K562 (cell line): ENCODE results near the gene CD47. TPM values are rescaled to one million over a fixed set of nuclear protein-coding genes. Genes with fewer than 3 reads are reported as not detected.

Experiments used
- ATF1 ChIP-seq, 2 experiments: fragments of 450-650 bp in 1 of 2; IDR thresholded peaks; 2 replicates each; pipeline ENCODE4 v1.6.1; 2016; ENCODE audit warnings: missing compliant biosample characterization in 1 of 2, missing genetic modification characterization in 1 of 2
- BMI1 ChIP-seq: fragments of 150-350 bp; IDR thresholded peaks from 2 replicates; pipeline ENCODE4 v1.6.1; 2014; ENCODE audit warnings: low read length
- CBFA2T2 ChIP-seq: fragments of 450-650 bp; conservative IDR thresholded peaks from 2 replicates; pipeline ENCODE4 v1.6.1; 2017; ENCODE audit warnings: mild to moderate bottlenecking
- FOXJ3 ChIP-seq: sonication (generic); formaldehyde crosslinking; IDR thresholded peaks from 2 replicates; pipeline ENCODE4 v1.4.0; 2020; ENCODE audit warnings: mild to moderate bottlenecking, missing genetic modification reagents
- GTF2F1 ChIP-seq: IDR thresholded peaks from 2 replicates; pipeline ENCODE4 v1.6.1; 2011; ENCODE audit warnings: low read depth, low read length, improper control_type of control experiment
- HDGF ChIP-seq: fragments of 450-650 bp; IDR thresholded peaks from 2 replicates; pipeline ENCODE4 v1.6.1; 2016
- HMGN3 ChIP-seq: IDR thresholded peaks from 2 replicates; pipeline ENCODE4 v1.6.1; 2011; ENCODE audit warnings: borderline replicate concordance, low read depth, mild to moderate bottlenecking, mixed read lengths, low read length; ENCODE audit not compliant: insufficient read length; ENCODE audit errors: extremely low read depth
- MIER1 ChIP-seq: fragments of 450-650 bp; IDR thresholded peaks from 2 replicates; pipeline ENCODE4 v1.6.1; 2016; ENCODE audit warnings: antibody characterized with exemption, mild to moderate bottlenecking, low read depth
- PML ChIP-seq: IDR thresholded peaks from 2 replicates; pipeline ENCODE4 v1.6.1; 2012; ENCODE audit warnings: low read length, inconsistent platforms
- RFX5 ChIP-seq: IDR thresholded peaks from 2 replicates; pipeline ENCODE4 v1.6.1; 2011; ENCODE audit warnings: low read depth, mild to moderate bottlenecking, improper control_type of control experiment, low read length
- SIN3A ChIP-seq, 2 experiments: fragments of 150-350 bp in 1 of 2; IDR thresholded peaks; 2 replicates each; pipeline ENCODE4 v1.6.1; 2011 to 2016; ENCODE audit warnings: borderline replicate concordance in 2 of 2, low read depth in 2 of 2, low read length in 2 of 2, mild to moderate bottlenecking in 2 of 2, moderate library complexity in 2 of 2; ENCODE audit not compliant: control insufficient read depth in 1 of 2
- ZNF124 ChIP-seq: sonication (generic); formaldehyde crosslinking; IDR thresholded peaks from 2 replicates; pipeline ENCODE4 v1.8.1; 2022; ENCODE audit warnings: missing genetic modification reagents
- ZNF143 ChIP-seq: sonication (generic); formaldehyde crosslinking; IDR thresholded peaks from 2 replicates; pipeline ENCODE4 v1.9.0; 2022; ENCODE audit warnings: mild to moderate bottlenecking, missing genetic modification reagents
- ZNF23 ChIP-seq: fragments of 250-450 bp; sonication (Bioruptor Pico); IDR thresholded peaks from 2 replicates; pipeline ENCODE4 v1.4.0; 2020; ENCODE audit warnings: mild to moderate bottlenecking
- ZNF316 ChIP-seq: fragments of 450-650 bp; IDR thresholded peaks from 2 replicates; pipeline ENCODE4 v1.6.1; 2016
- ZNF41 ChIP-seq: fragments of 250-450 bp; sonication (Bioruptor Pico); conservative IDR thresholded peaks from 2 replicates; pipeline ENCODE4 v1.4.0; 2020; ENCODE audit warnings: mild to moderate bottlenecking
- polyA plus RNA-seq, 8 experiments: library from polyadenylated mRNA; depleted of rRNA in 4 of 8; stranded (reverse) in 5 of 8; unstranded in 3 of 8; fragments of >200 nt; fragmentation: Nextera tagmentation in 2 of 8; fragmentation: Illumina TruSeq in 1 of 8; extraction: Ambion mirVana in 2 of 8; extraction: Trizol in 1 of 8; gene quantifications; 2 replicates each; pipeline versions ENCODE4 v1.2.1 to v1.2.3, GENCODE V29; 2011 to 2014; ENCODE audit warnings: inconsistent platforms in 1 of 8, missing spikeins in 1 of 8
- total RNA-seq, 7 experiments: library from RNA; depleted of rRNA in 6 of 7; stranded (reverse); fragments of >200 nt in 6 of 7; fragmentation: Illumina TruSeq in 2 of 7; extraction: Trizol in 2 of 7; gene quantifications; 2 replicates each; pipeline versions ENCODE4 v1.2.1 to v1.2.3, GENCODE V29; 2011 to 2021; ENCODE audit warnings: low replicate concordance in 1 of 7
- TF ChIP-seq, protein P1 (sequence below): sonication (generic); formaldehyde crosslinking; IDR thresholded peaks from 2 replicates; pipeline ENCODE4 v1.8.0; 2022; ENCODE audit warnings: missing genetic modification reagents, mild to moderate bottlenecking, borderline replicate concordance
- TF ChIP-seq, protein P2 (sequence below), 2 experiments: fragments of 200-800 bp in 1 of 2; sonication (Bioruptor generic) in 1 of 2; sonication (generic) in 1 of 2; formaldehyde crosslinking in 1 of 2; IDR thresholded peaks in 1 of 2; conservative IDR thresholded peaks in 1 of 2; 2 replicates each; pipeline versions ENCODE4 v1.5.0 to v1.6.1; 2016 to 2020; ENCODE audit warnings: missing compliant biosample characterization in 1 of 2, missing genetic modification characterization in 1 of 2, missing genetic modification reagents in 1 of 2
- TF ChIP-seq, protein P3 (sequence below): fragments of 250-450 bp; sonication (Bioruptor Pico); IDR thresholded peaks from 2 replicates; pipeline ENCODE4 v1.8.0; 2022; ENCODE audit warnings: moderate library complexity, mild to moderate bottlenecking, inconsistent platforms
- TF ChIP-seq, protein P4 (sequence below): fragments of 450-650 bp; IDR thresholded peaks from 2 replicates; pipeline ENCODE4 v1.6.1; 2018; ENCODE audit warnings: mild to moderate bottlenecking, low read depth; ENCODE audit not compliant: partially characterized antibody

Gene CD47
- total and polyA plus RNA-seq, 9 of the 15 experiments (the other 6 are each of a cell fraction or from before 2014, with no cell fraction given): 10.2 to 62.6 (median 36.3) TPM

DNA sequence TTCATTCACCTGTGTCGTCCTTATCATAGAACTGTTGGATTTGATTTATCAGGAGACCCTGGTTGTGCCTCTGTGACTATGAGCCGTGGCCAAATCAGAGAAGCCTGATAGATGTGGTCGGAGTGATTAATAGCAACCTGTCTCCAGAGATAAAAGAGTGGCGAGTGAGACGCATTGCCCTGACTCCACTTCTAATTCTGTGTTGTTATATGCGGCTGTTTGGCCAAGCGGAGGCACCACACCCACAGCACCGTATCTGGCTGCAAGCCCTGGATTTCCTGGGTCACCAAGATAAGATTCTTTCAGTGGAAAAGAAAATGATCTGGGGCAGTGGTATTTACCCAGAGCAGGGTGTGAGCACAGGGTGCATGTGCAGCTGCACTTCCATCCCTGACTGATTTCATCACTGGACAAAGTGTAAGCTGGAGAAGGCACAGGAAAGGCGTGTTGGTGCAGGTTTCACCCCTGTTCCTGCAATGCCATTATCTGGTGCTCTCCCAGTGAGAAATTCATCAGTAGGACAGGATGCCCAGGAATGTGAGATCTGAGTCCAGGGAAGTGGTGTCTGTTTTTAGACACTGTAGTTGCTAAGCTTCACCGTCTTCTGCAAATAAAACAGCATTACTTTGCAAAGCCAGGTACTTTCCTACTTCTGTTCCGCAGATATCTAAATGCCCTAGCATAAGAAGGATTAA is 84.6 kb downstream of the CD47 start (continued):
- TF ChIP-seq ZNF143 (CRISPR knock-in tag) (no peak), ZNF124 (CRISPR knock-in tag) (no peak), HMGN3 (no peak), SIN3A (IDR thresholded peaks at IDR 0.05; ENCODE audit: borderline replicate concordance in 2 of 2, control insufficient read depth in 1 of 2, low read depth in 2 of 2, low read length in 2 of 2) (no peak), FOXJ3 (CRISPR knock-in tag) (no peak), MIER1 (no peak), HDGF (no peak), CBFA2T2 (peak; percentile 79), GTF2F1 (no peak), ATF1 (CRISPR knock-in tag; IDR thresholded peaks at IDR 0.05) (no peak), ATF1 (tag; IDR thresholded peaks at IDR 0.05) (0 out of 2 replicates have a peak, but pooled peaks have one; percentile 12), ZNF41 (no peak), ZNF316 (no peak), RFX5 (no peak), BMI1 (no peak), ZNF23 (no peak), PML (0 out of 2 replicates have a peak, but pooled peaks have one; percentile 51)
- TF ChIP-seq, protein P1, sequence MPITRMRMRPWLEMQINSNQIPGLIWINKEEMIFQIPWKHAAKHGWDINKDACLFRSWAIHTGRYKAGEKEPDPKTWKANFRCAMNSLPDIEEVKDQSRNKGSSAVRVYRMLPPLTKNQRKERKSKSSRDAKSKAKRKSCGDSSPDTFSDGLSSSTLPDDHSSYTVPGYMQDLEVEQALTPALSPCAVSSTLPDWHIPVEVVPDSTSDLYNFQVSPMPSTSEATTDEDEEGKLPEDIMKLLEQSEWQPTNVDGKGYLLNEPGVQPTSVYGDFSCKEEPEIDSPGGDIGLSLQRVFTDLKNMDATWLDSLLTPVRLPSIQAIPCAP (CRISPR knock-in tag): no peak
- TF ChIP-seq, protein P2, sequence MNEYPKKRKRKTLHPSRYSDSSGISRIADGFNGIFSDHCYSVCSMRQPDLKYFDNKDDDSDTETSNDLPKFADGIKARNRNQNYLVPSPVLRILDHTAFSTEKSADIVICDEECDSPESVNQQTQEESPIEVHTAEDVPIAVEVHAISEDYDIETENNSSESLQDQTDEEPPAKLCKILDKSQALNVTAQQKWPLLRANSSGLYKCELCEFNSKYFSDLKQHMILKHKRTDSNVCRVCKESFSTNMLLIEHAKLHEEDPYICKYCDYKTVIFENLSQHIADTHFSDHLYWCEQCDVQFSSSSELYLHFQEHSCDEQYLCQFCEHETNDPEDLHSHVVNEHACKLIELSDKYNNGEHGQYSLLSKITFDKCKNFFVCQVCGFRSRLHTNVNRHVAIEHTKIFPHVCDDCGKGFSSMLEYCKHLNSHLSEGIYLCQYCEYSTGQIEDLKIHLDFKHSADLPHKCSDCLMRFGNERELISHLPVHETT (CRISPR knock-in tag; conservative IDR thresholded peaks at IDR 0.05 in 1 of 2, IDR thresholded peaks at IDR 0.05 in 1 of 2): peak in 1 of 2 experiments; percentile 54; a peak in 1 of 4 replicates
- TF ChIP-seq, protein P3, sequence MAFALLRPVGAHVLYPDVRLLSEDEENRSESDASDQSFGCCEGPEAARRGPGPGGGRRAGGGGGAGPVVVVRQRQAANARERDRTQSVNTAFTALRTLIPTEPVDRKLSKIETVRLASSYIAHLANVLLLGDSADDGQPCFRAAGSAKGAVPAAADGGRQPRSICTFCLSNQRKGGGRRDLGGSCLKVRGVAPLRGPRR (CRISPR knock-in tag): no peak
- TF ChIP-seq, protein P4, sequence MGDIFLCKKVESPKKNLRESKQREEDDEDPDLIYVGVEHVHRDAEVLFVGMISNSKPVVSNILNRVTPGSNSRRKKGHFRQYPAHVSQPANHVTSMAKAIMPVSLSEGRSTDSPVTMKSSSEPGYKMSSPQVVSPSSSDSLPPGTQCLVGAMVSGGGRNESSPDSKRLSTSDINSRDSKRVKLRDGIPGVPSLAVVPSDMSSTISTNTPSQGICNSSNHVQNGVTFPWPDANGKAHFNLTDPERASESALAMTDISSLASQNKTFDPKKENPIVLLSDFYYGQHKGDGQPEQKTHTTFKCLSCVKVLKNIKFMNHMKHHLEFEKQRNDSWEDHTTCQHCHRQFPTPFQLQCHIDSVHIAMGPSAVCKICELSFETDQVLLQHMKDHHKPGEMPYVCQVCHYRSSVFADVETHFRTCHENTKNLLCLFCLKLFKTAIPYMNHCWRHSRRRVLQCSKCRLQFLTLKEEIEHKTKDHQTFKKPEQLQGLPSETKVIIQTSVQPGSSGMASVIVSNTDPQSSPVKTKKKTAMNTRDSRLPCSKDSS: no peak
